ENCODE results near the gene SSBP2.

Gene SSBP2

GRCh38 chr5:81787474-81788242 lies 36.8 kb upstream of the SSBP2 start:
- TF ChIP-seq CTCF (IDR thresholded peaks at IDR 0.05; ENCODE audit: insufficient read depth, low read length, missing control alignments), result no peak
- CTCF ChIA-PET, result interaction anchor here (0.9 to 3.3 kb wide), 3 partner anchors 8 to 361 kb away, joined by 3 to 17 read pairs (median 3); no protein-coding TSS in a partner anchor
- POLR2A ChIA-PET, result interaction anchor here (1.5 to 1.9 kb wide), 2 partner anchors 37 to 64 kb away, joined by 5 to 14 read pairs; partner anchors contain the start of gene SSBP2
- DNase-seq (ENCODE audit: low read depth, low spot score), result no peak
- H3K4me3 ChIP-seq (ENCODE audit: low read depth, low read length), result no peak overlapping the region

GRCh38 chr5:81786991-81787390 lies 36.1 kb upstream of the SSBP2 start:
- no peak overlapping the region for H3K4me3 ChIP-seq (ENCODE audit: low read depth, low read length)
- TF ChIP-seq CTCF (IDR thresholded peaks at IDR 0.05; ENCODE audit: insufficient read depth, low read length, missing control alignments), result no peak
- ChIA-PET POLR2A (interaction anchor here (0.6 kb wide), 1 partner anchor 31 kb away, joined by 3 read pairs; no protein-coding TSS in a partner anchor), CTCF (interaction anchor here (0.9 to 3.3 kb wide), 3 partner anchors 8 to 360 kb away, joined by 3 to 17 read pairs (median 3); no protein-coding TSS in a partner anchor)
- DNase-seq (ENCODE audit: low read depth, low spot score), result no peak

GRCh38 chr5:81786496-81786895 lies 35.6 kb upstream of the SSBP2 start:
- DNase-seq (ENCODE audit: low read depth, low spot score), result no peak
- POLR2A ChIA-PET, result interaction anchor here (0.6 kb wide), 1 partner anchor 31 kb away, joined by 3 read pairs; no protein-coding TSS in a partner anchor
- CTCF ChIA-PET, result interaction anchor here (0.9 to 3.3 kb wide), 3 partner anchors 9 to 360 kb away, joined by 3 to 17 read pairs (median 3); no protein-coding TSS in a partner anchor
- TF ChIP-seq CTCF (IDR thresholded peaks at IDR 0.05; ENCODE audit: insufficient read depth, low read length, missing control alignments), result no peak
- H3K4me3 ChIP-seq (ENCODE audit: low read depth, low read length), result no peak overlapping the region

- CTCF ChIA-PET, result no interaction called here
- POLR2A ChIA-PET, result no interaction called here
- no peak overlapping the region for H3K4me3 ChIP-seq (ENCODE audit: low read depth, low read length)
- TF ChIP-seq CTCF (IDR thresholded peaks at IDR 0.05; ENCODE audit: insufficient read depth, low read length, missing control alignments), result no peak
- DNase-seq (ENCODE audit: low read depth, low spot score), result no peak
Measured at GRCh38 chr5:81785322-81785721, 34.4 kb upstream of the SSBP2 start.

DNA sequence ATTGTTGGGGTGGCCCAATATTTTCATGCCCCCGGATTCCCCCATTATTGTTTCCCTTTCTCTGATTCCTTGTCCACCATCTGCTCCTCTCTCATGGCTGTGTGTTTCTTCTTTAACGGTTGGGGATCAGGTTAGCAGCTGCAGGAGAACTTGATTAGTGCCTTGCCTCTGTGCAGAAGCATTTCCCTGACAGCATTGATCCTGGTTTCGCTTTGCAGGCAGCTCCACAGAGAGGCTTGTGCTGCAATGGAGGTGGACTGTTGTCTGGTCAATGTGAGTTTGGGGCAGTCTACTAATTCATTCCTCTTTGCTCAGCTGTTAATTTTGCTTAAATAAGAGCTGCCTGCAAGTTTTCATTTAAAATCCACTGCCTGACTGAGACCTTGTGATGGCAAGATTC lies 32.5 kb upstream of the SSBP2 start:
- H3K4me3 ChIP-seq (ENCODE audit: low read depth, low read length), result no peak overlapping the region
- ChIA-PET POLR2A (no interaction called here), CTCF (no interaction called here)
- no peak for TF ChIP-seq CTCF (IDR thresholded peaks at IDR 0.05; ENCODE audit: insufficient read depth, low read length, missing control alignments)
- no peak for DNase-seq (ENCODE audit: low read depth, low spot score)

- H3K4me3 ChIP-seq (ENCODE audit: low read depth, low read length), result no peak overlapping the region
- ChIA-PET POLR2A (no interaction called here), CTCF (no interaction called here)
- TF ChIP-seq CTCF (IDR thresholded peaks at IDR 0.05; ENCODE audit: insufficient read depth, low read length, missing control alignments), result no peak
- DNase-seq (ENCODE audit: low read depth, low spot score), result no peak
Measured at GRCh38 chr5:81782811-81783210, 31.9 kb upstream of the SSBP2 start.
